Ovary (tissue), 9 donors: Measurements from ENCODE around the gene ARSI. TPM values are rescaled to one million over a fixed set of nuclear protein-coding genes. Genes with fewer than 3 reads are reported as not detected.

Experiments used
- DNase-seq, 5 donors: peaks; one replicate each; pipeline ENCODE4 v3.0.0-alpha.2; 2019 to 2020
- H3K27ac ChIP-seq, 2 donors: fragments of 200-600 bp; one replicate each; pipeline versions ENCODE4 v1.5.1 to v1.8.0; 2019 to 2022
- H3K27me3 ChIP-seq: fragments of 200-600 bp; one replicate; pipeline ENCODE4 v1.8.0; 2022
- H3K36me3 ChIP-seq: fragments of 200-600 bp; sonication (generic); one replicate; pipeline ENCODE4 v1.5.1; 2019
- H3K4me1 ChIP-seq: one replicate; pipeline ENCODE4 v1.8.1; 2013; ENCODE audit warnings: mild to moderate bottlenecking, moderate library complexity; ENCODE audit not compliant: insufficient read depth
- H3K4me3 ChIP-seq: fragments of 200-600 bp; sonication (generic); one replicate; pipeline ENCODE4 v1.5.1; 2017
- H3K9me3 ChIP-seq, 2 donors: fragments of 200-600 bp in 1 of 2; sonication (generic) in 1 of 2; one replicate each; pipeline versions ENCODE4 v1.5.1 to v1.8.1; 2013 to 2019; ENCODE audit warnings: mild to moderate bottlenecking in 1 of 2, moderate library complexity in 1 of 2
- EP300 ChIP-seq: sonication (generic); formaldehyde crosslinking; IDR thresholded peaks from one replicate; pipeline ENCODE4 v1.6.1; 2017; ENCODE audit warnings: antibody characterized with exemption
- POLR2A ChIP-seq: fragments of 450-650 bp; IDR thresholded peaks from one replicate; pipeline ENCODE4 v1.6.1; 2017; ENCODE audit warnings: antibody characterized with exemption, mild to moderate bottlenecking, moderate library complexity
- WGBS, 3 donors: extraction: QIAGEN DNeasy Blood & Tissue Kit in 1 of 3; methylation state at CpG; one replicate each; pipeline versions ENCODE4 v1.1.5 to v1.1.7; 2013 to 2017; 5-methylcytosine and 5-hydroxymethylcytosine counted together
- intact Hi-C, 4 donors: fragments of 100-400 bp; cut with DNase I; formaldehyde crosslinking; loops; one replicate each; pipeline versions ENCODE4 v1.11.0 to v1.15.1; 2022 to 2023
- polyA plus RNA-seq, 2 donors: library from polyadenylated mRNA; stranded (reverse); fragments of 200-250 nt in 1 of 2; fragments of 350-450 nt in 1 of 2; fragmentation: Illumina TruSeq in 1 of 2; extraction: RNeasy Lipid Tissue Mini Kit (QIAGEN cat#74804) in 1 of 2; gene quantifications; one replicate each; pipeline ENCODE4 v1.2.3, GENCODE V29; 2013 to 2014
- total RNA-seq, 7 donors: library from RNA; depleted of rRNA in 2 of 7; stranded (reverse); fragments of >200 nt in 2 of 7; fragmentation: NEBNext Ultra II Directional in 3 of 7; extraction: Animal tissue kit (Norgen Biotek cat#: 25700) in 3 of 7; gene quantifications; one replicate each; pipeline versions ENCODE4 v1.1.0 to v1.2.4, GENCODE V29; 2016 to 2023
- TF ChIP-seq, protein P1 (sequence below), 3 donors: fragments of 450-650 bp in 2 of 3; fragments of 200-600 bp in 1 of 3; IDR thresholded peaks; one replicate each; pipeline versions ENCODE4 v1.5.1 to v1.8.0; 2016 to 2022; ENCODE audit warnings: antibody characterized with exemption in 3 of 3, mild to moderate bottlenecking in 1 of 3
- donor health status: DM: no; HTN: no; CAD: no; lungs with moderate emphysema.
- donor health status: DM: no; HTN: no; CAD: no.
- donor health status: Bipolar disorder and iron deficiency.
- donor health status: DM: yes; HTN: yes; CAD: no.
- donor health status: DM: no; HTN: no; CAD: no.
- donor health status: DM: yes; HTN: yes; CAD: no.

Gene ARSI
- total and polyA plus RNA-seq, 9 donors = 0.15 to 1.4 (median 0.63) TPM

DNA sequence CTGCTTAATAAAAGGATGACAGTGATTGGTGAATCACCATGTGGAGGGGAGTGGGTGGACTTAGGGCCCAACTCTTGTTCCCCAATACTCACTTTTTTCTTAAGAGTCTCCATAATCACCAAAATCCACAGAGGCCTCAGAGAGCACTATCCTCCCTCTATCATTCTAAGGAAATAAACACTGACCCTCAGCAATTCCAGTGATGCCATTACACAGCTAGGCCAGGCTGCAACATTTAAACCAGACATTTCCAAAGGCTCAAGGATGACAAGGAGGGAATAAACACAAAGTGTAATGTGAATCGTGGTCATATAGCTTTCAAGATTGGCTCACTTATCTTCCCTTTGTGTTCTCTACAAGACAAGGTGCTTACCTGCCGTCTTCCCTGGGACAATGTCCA, 2.4 kb upstream of the ARSI start:
- intact Hi-C loops = no loop called here
- no peak for DNase-seq
- H3K27ac ChIP-seq = no peak overlapping the region
- no peaks in the 10 kb centered on the region for H3K36me3 ChIP-seq
- WGBS, 3 donors = 87 to 90% (median 90%) methylated on average over 2 of the region's 2 CpGs
- peaks cover 10% of the 10 kb centered on the region for H3K4me1 ChIP-seq
- no peak overlapping the region for H3K4me3 ChIP-seq
- H3K9me3 ChIP-seq = no peaks in the 10 kb centered on the region
- H3K27me3 ChIP-seq = no peaks in the 10 kb centered on the region
- TF ChIP-seq EP300 (no peak), POLR2A (no peak)
- TF ChIP-seq, protein P1, sequence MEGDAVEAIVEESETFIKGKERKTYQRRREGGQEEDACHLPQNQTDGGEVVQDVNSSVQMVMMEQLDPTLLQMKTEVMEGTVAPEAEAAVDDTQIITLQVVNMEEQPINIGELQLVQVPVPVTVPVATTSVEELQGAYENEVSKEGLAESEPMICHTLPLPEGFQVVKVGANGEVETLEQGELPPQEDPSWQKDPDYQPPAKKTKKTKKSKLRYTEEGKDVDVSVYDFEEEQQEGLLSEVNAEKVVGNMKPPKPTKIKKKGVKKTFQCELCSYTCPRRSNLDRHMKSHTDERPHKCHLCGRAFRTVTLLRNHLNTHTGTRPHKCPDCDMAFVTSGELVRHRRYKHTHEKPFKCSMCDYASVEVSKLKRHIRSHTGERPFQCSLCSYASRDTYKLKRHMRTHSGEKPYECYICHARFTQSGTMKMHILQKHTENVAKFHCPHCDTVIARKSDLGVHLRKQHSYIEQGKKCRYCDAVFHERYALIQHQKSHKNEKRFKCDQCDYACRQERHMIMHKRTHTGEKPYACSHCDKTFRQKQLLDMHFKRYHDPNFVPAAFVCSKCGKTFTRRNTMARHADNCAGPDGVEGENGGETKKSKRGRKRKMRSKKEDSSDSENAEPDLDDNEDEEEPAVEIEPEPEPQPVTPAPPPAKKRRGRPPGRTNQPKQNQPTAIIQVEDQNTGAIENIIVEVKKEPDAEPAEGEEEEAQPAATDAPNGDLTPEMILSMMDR (IDR thresholded peaks at IDR 0.05) = no peak

DNA sequence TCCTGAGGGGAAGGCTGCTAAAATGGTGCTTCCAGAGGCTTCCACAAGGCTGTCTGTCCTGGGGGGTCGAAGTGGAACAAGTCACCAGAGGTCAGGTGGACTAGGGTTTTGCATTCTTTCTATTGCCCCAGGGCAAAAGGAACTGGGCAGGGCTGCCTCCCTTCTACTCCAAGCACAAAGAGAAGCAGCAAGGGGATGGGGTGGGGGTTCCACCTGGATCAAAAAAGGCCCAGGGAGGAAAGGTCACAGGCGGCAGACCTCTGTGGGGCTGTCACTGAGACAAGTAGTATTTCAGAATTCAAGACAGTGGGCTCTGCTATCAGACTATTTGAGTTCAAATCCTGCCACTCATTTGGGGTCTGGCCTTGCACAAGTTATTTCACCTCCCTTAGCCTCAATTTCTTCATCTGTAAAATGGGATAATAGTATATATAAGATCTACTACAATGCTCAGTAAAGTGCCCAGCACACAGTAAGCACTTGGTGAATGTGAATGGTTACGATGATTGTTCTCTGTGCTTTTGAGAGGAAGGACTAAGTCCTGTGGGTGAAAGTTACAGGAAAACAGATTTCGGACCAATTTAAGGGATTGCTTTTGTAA, 1.9 kb upstream of the ARSI start:
- TF ChIP-seq EP300 = no peak
- TF ChIP-seq, protein P1 (IDR thresholded peaks at IDR 0.05) = no peak
- no peaks in the 10 kb centered on the region for H3K36me3 ChIP-seq
- H3K27ac ChIP-seq = peak overlapping the region in 1 of 2 donors; percentile 8
- H3K4me1 ChIP-seq = peaks cover 10% of the 10 kb centered on the region
- WGBS, 3 donors = 73 to 76% (median 76%) methylated on average over 4 of the region's 4 CpGs
- no peaks in the 10 kb centered on the region for H3K9me3 ChIP-seq
- intact Hi-C loops = no loop called here
- peak in 1 of 5 donors; percentile 12 for DNase-seq
- H3K4me3 ChIP-seq = no peak overlapping the region
- no peaks in the 10 kb centered on the region for H3K27me3 ChIP-seq

DNA sequence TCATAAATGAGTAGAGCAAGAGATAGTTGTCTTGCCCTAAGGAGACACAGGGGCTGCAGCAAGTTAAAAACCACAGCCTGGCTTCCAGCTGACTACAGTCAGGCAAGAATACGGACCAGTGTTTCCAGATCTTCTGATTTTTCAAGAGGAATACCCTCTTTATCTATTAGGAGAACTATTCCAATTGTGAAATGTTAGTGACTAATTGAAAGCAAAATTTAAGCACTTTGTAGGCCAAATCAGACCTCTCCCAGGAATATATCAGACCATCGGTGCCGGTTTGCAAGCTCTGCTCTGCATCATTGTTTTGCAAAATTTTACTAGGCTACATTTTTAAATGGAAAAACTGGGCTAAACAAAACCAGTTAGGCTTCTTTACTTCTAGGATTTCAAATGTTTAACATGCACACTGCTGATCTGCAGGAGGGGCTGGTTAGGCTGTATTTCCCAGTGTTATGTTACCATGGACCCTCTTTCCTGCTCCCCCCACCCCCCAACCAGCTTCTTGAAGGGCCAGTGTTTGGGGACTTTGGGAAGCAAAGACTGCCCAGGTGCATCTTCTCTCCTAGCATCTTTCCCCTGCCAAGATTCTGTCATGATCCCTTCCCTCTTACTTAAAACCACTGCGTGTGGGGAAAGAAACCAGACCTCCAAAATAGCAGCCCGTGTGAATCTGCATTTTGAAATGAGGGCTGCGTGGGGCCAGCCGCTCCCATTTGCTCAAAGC, 1.1 kb upstream of the ARSI start:
- peak in 2 of 5 donors; percentile 14 to 29 for DNase-seq
- 15 to 20% (median 20%) methylated on average over 7 of the region's 7 CpGs for WGBS, 3 donors
- Histone ChIP-seq H3K27me3 (no peaks in the 10 kb centered on the region), H3K36me3 (no peaks in the 10 kb centered on the region), H3K27ac (peak overlapping the region in 1 of 2 donors; percentile 8), H3K4me1 (peaks cover 10% of the 10 kb centered on the region), H3K4me3 (no peak overlapping the region), H3K9me3 (no peaks in the 10 kb centered on the region)
- intact Hi-C loops = no loop called here
- TF ChIP-seq, protein P1 (IDR thresholded peaks at IDR 0.05) = no peak
- no peak for TF ChIP-seq EP300
- TF ChIP-seq POLR2A = no peak

DNA sequence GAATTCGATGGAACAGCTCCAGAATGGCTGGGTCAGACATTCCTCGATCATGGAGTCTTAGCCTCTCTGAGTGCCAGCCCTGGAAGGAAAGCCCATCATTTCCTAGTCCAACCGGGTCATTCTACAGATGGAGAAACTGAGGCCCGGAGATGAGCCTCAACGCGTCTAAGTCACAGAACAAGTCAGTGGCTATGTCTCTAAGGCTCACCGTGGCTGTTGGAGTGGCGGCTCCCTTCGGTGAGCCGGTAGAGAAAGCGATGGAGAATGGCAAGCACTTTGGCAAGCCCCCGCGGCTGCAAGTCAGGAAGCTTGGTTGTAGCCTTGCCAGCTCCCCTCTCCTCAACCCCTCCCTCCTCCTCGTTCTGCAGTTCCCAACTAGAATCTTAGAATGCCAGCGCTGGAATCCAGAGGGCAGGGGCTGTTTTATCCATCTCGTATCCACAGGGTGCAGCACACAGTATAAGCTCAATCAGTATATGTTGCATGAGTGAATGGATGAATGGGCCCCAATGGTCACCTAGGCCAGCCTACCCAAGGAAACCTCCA, 438 bp upstream of the ARSI start:
- H3K36me3 ChIP-seq = no peaks in the 10 kb centered on the region
- peak overlapping the region; percentile 40 for H3K4me3 ChIP-seq
- DNase-seq = peak in 3 of 5 donors; percentile 22 to 48 (median 45)
- 4 to 7% (median 6%) methylated on average over 16 of the region's 16 CpGs for WGBS, 3 donors
- no peaks in the 10 kb centered on the region for H3K27me3 ChIP-seq
- intact Hi-C loops = no loop called here
- H3K27ac ChIP-seq = peak overlapping the region in 1 of 2 donors; percentile 11
- no peaks in the 10 kb centered on the region for H3K9me3 ChIP-seq
- peaks cover 10% of the 10 kb centered on the region for H3K4me1 ChIP-seq
- TF ChIP-seq POLR2A (no peak), EP300 (no peak)
- TF ChIP-seq, protein P1 (IDR thresholded peaks at IDR 0.05) = no peak
